ENCODE data around the gene ZNF747. TPM values are rescaled to one million over a fixed set of nuclear protein-coding genes. Genes with fewer than 3 reads are reported as not detected.
"Not testable (repeated sequence)": the region's sequence is repeated elsewhere in the genome, so short reads cannot be mapped to it uniquely, and the experiment has no call there.

Gene ZNF747
- total RNA-seq, 2 donors from 2014 or later = 9.8 to 11.7 TPM

- ATAC-seq = no peak
- intact Hi-C loops (cut with DNase I, micrococcal nuclease) = no loop called here
Observed at GRCh38 chr16:30559690-30560089, 25.0 kb upstream of the ZNF747 start.

GRCh38 chr16:30558789-30559377 lies 24.2 kb upstream of the ZNF747 start:
- intact Hi-C loops (cut with DNase I, micrococcal nuclease) = no loop called here
- ATAC-seq = no peak
- DNase-seq = no peak

More at GRCh38 chr16:30559690-30560089, 25.0 kb upstream of the ZNF747 start:
- no peak for DNase-seq

GRCh38 chr16:30557957-30558788 lies 23.5 kb upstream of the ZNF747 start, which contains the start of gene ZNF764:
Gene ZNF764 (minus strand): TSS chr16:30558374. CDS start chr16:30558182, 192 bp downstream.
- intact Hi-C loops (cut with DNase I, micrococcal nuclease) = no loop called here
- ATAC-seq (peak; percentile 83), DNase-seq (peak; percentile 97 to 99)

DNA sequence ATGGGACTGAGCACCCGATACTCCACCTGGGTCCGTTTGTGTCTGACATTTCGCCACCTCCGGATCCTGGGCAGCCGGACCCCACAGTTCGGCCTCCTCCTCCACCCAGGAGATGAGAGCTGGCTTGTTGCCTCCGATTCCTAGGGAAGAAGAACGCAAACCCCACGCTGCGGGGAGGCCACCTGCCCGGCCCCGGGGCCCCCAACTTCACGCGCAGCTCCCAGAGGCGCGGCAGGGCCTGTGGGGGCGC lies 23.0 kb upstream of the ZNF747 start:
- intact Hi-C loops (cut with DNase I, micrococcal nuclease) = no loop called here
- ATAC-seq (no peak), DNase-seq (no peak)

DNA sequence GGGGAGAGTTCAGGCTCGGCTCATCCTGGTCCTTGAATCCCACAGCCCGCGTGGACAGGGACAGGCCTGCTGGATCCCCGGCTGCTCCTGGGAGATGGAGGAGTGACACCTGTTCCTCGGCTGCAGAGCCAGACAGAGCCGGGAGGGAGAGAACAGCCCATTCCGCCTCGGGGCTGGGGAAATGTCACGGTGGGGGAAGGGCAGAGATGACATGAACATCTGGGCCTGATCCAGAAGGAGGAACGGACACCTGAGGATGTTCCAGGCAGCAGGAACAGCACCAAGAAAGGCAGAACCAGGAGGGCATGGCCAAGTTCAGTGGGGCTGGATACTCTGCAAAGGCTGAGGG lies 21.4 kb upstream of the ZNF747 start:
- peak in 1 of 2 donors; percentile 49 for DNase-seq
- intact Hi-C loops (cut with DNase I, micrococcal nuclease) = no loop called here
- ATAC-seq = no peak

DNA sequence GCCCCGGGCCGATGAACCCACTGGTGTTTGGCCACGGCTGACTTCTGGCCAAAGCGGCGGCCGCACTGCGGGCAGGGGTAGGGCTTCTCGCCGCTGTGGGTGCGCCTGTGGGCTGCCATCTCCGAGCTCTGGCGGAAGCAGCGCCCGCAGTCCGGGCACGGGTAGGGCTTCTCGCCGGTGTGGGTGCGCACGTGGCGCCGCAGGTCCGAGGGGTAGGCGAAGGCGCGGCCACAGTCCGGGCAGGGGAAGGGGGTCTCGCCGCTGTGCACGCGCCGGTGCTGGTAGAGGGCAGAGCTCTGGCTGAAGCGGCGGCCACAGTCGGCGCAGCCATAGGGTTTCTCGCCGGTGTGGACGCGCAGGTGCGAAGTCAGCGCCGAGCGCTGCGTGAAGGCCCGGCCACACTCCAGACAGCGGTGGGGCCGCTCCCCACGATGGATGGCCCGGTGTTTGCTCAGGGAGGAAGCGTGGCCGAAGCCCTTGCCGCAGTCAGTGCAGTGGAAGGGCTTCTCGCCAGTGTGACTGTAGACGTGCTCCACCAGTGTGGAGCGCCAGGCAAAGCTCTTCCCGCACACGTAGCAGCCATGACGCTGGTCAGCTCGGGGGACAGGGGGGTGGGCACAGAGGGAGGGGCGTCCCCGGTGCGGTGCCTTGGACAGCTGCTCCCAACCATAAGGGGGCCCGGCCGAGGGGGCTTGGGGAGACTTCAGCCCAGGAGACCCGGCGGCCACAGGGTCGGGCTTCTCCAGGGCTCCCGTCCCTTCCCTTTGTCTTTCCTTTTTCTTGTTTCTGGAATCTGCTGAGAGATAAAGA lies 20.9 kb upstream of the ZNF747 start:
- DNase-seq = peak in 1 of 2 donors; percentile 29
- intact Hi-C loops (cut with DNase I, micrococcal nuclease) = no loop called here
- ATAC-seq = no peak

GRCh38 chr16:30554557-30555314 lies 20.1 kb upstream of the ZNF747 start:
- intact Hi-C loops (cut with DNase I, micrococcal nuclease) = no loop called here
- no peak for ATAC-seq

DNA sequence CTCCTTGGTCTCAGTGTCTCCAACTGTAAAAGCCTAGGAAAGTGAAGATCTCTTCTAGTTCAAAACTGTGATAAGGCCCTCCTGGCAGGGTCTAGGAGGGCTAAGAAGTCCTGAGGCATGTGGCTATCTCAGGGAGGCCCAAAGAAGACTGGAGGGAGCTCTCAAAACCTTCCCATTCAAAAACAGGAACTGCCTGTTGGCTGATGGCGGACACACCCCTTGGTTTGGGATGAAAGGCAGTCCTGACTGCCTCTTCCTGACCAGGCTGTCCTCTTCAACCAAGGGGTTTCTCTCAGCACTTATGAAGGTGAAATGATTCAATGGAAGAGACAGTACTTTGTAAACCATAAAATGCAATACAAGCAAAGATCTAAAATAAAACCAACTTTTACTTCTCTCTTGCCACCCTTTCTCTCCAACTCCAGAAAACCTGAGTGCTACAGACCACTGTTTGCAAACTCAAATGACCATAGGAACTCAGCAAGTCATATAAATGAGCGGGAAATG lies 18.8 kb upstream of the ZNF747 start:
- DNase-seq (no peak), ATAC-seq (no peak)
- intact Hi-C loops (cut with DNase I, micrococcal nuclease) = no loop called here

More at GRCh38 chr16:30554557-30555314, 20.1 kb upstream of the ZNF747 start:
- no peak for DNase-seq

DNA sequence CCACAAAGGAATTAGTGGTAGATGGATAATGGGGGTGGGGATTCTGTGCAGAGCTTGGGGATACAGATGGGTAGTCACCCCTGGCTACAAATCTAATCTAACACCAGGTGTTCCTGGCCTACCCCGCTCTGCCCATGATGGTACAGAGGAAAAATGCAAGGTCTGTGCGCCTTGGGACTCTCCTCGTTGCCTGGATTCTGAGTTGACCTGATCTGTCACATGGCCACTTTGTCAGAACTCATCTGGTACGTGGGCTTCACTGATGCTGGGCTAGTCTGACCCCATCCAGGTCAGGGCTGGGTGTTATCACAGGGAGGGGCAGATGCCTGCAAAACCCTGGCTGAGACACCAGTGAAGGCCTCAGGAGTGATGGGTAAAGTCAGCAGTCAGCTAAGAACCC lies 18.3 kb upstream of the ZNF747 start:
- no peak for DNase-seq
- ATAC-seq = no peak
- intact Hi-C loops (cut with DNase I, micrococcal nuclease) = no loop called here

DNA sequence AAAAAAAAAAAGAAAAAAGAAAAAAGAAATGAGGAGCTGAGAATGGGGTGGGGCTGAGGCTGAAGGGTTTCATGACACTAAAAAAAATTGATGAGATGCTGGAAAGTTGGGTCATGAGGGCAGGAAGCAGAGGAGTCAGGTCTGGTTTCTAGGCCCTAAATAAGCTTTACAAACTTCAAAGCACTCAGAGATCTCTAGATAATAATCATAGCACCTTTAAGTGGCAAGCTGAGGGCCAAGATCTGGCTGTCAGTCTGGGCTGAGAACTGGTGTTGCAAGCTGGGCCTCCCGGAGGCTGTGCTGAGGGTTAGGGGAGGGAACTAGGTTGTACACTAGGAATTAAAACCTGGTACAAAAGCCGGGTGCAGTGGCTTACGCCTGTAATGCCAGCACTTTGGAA lies 17.1 kb upstream of the ZNF747 start:
- intact Hi-C loops (cut with DNase I, micrococcal nuclease) = no loop called here
- DNase-seq = no peak
- no peak for ATAC-seq

DNA sequence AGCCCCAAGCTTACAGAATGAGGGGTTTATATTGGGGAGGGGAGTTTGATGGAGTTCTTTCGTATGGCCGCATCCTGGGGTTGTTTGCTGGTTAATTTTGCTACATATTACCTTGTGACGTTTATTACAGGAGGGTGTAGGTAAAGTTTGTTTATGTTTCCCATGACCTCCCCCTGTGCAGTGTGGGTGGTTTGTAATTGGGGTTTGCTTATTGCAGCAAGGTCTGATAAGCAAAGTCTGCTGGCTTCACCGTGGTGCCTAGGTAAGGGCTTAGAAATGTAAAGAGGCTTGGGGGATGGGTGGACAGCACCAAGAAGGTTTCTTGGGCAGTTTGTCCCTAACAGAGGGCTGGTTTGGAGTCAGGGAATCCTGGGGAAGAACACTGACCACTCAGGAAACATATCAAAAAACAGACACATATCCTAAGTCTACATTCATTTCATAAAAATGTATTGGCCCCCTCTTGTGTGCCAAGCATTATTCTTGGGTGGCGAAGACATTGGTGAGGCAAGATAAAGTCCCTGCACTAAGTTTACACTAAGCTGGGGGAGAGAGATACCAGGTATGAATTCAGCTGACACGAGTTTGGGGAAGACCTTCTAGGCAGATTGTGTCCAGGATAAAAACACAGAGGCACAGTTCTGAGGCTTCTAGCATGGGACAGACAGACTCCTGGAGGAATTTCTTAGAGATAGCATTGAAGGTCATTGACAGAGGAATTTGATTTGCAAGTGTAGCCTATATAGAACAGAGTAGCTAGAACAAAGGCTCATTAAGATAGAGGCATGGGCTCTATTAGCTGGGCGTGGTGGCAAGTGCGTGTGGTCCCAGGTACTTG lies 14.0 kb upstream of the ZNF747 start:
- ATAC-seq (peak; percentile 56), DNase-seq (peak in 1 of 2 donors; percentile 32)
- intact Hi-C loops (cut with DNase I, micrococcal nuclease) = no loop called here

DNA sequence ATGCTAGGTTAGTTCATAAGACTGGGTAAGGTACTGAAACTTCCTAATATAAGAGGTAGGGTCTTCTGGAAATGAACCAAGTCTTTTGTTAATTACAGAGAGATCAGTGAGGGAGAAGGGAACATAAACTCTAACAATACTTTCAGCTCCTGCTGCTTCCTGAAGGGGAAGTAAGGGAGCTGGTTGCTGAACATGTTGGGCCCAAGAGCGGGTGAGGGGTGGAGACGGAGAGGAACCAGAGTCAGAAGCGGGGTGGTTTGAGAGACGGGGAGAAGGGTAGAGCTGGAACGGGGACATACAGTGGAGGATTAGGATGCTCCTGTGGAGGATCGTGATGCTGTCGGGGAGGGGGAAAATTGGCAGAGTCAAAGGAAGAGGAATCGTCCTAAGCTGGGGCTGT lies 11.5 kb upstream of the ZNF747 start:
- ATAC-seq (no peak), DNase-seq (no peak)
- intact Hi-C loops (cut with DNase I, micrococcal nuclease) = no loop called here

DNA sequence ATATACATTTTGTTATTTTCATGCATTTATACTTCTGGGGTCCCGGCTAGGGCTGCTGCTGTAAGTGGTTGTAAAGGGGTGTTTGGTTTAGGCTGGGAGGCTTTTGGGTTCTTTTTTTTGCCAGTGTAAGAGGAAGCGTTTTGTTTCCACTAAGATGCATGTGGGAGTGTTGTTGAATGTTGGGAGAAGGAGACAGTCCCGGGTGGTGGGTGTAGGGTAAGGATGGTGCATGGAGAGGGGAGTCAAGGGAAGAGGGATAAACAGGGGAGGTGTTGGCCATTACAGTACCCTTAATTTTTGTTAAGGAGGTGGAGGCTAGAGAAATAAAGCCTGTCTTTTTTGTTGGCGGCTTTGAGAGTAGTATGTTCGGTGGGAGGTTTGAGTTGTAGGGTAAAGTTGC lies 8.4 kb upstream of the ZNF747 start:
- intact Hi-C loops (cut with DNase I, micrococcal nuclease) = no loop called here
- ATAC-seq (no peak), DNase-seq (no peak)

DNA sequence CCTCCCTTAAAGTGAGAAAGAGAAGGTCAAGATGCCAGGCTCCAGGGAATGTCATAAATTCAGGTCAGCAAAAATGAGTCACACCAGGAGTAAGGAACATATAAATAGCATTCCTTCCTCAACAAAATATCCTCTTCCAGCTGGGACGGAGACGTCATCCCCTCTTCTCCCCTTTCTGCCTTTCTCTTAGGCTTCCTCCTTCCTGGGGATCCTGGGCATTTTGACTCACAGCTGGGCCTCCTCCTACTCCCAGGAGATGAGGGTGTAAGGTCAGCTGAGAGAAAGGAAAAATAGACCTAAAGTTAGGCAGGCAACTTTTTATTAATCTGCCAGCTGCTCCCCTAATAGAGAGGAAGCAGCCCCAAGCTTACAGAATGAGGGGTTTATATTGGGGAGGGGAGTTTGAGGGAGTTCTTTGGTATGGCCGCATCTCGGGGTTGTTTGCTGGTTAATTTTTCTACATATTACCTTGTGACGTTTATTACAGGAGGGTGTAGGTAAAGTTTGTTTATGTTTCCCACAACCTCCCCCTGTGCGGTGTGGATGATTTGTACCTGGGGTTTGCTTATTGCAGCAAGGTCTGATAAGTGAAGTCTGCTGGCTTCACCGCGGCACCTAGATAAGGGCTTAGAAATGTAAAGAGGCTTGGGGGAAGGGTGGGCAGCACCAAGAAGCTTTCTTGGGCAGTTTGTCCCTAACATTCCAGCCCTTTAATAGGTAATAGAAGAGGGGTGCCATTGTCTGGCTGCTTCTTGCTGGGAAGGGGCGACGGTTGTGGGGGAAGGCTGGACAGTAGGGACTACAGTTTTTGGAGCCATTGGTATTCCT lies 7.1 kb upstream of the ZNF747 start:
- DNase-seq (peak in 1 of 2 donors; percentile 65), ATAC-seq (peak; percentile 69)
- intact Hi-C loops (cut with DNase I, micrococcal nuclease) = no loop called here

- DNase-seq = not testable (repeated sequence)
- peak; percentile 68 for ATAC-seq
Observed at GRCh38 chr16:30540916-30541464, 6.3 kb upstream of the ZNF747 start.

GRCh38 chr16:30539986-30540526 lies 5.4 kb upstream of the ZNF747 start:
- DNase-seq, ATAC-seq: not testable (repeated sequence)
- intact Hi-C loops (cut with DNase I, micrococcal nuclease) = loop anchor here in 1 of 2 donors (10.0 kb wide), 1 partner anchor 95 kb away; the partner anchor contains the start of gene SEPHS2

More at GRCh38 chr16:30540916-30541464, 6.3 kb upstream of the ZNF747 start:
- intact Hi-C loops (cut with DNase I, micrococcal nuclease) = not testable (repeated sequence)
